ENCODE measurements around the gene NR0B2. TPM values are rescaled to one million over a fixed set of nuclear protein-coding genes. Genes with fewer than 3 reads are reported as not detected.

NR0B2 gene
- total and polyA plus RNA-seq, 2 of the 13 experiments (the other 11 are each of a cell fraction or from before 2014, with no cell fraction given) = 72.5 to 133 TPM

GRCh38 chr1:26921540-26922430, 8.0 kb upstream of the NR0B2 start, which contains the start of gene NUDC (continued):
- TF ChIP-seq ATF7 (IDR thresholded peaks at IDR 0.05) (no peak), ATF7 (CRISPR knock-in tag; IDR thresholded peaks at IDR 0.05) (no peak), ZNF782 (CRISPR knock-in tag; IDR thresholded peaks at IDR 0.05; ENCODE audit: borderline replicate concordance) (peak; percentile 71), CREB1 (IDR thresholded peaks at IDR 0.05) (peak; percentile 72; the same call in 1 of the 2 replicates), CREB1 (CRISPR knock-in tag; IDR thresholded peaks at IDR 0.05) (peak; percentile 95), ZNF572 (CRISPR knock-in tag; IDR thresholded peaks at IDR 0.05) (no peak), ZSCAN9 (CRISPR knock-in tag; IDR thresholded peaks at IDR 0.05; ENCODE audit: borderline replicate concordance) (no peak), DMAP1 (CRISPR knock-in tag; IDR thresholded peaks at IDR 0.05) (peak; percentile 87; the same call in 1 of the 2 replicates), TBL1XR1 (IDR thresholded peaks at IDR 0.05; ENCODE audit: borderline replicate concordance, low read length, partially characterized antibody) (no peak), PREB (CRISPR knock-in tag; IDR thresholded peaks at IDR 0.05) (no peak), KLF11 (CRISPR knock-in tag; IDR thresholded peaks at IDR 0.05) (no peak; the same call in 1 of the 2 replicates), ZNF343 (CRISPR knock-in tag; IDR thresholded peaks at IDR 0.05) (peak; percentile 71; the same call in 1 of the 2 replicates), RBAK (CRISPR knock-in tag; IDR thresholded peaks at IDR 0.05) (no peak), ZNF136 (CRISPR knock-in tag; IDR thresholded peaks at IDR 0.05; ENCODE audit: low read depth) (peak; percentile 79; the same call in 1 of the 2 replicates), PHB2 (IDR thresholded peaks at IDR 0.05; ENCODE audit: partially characterized antibody) (no peak), PHF8 (CRISPR knock-in tag; IDR thresholded peaks at IDR 0.05) (peak; percentile 91), SIX1 (CRISPR knock-in tag; IDR thresholded peaks at IDR 0.05; ENCODE audit: borderline replicate concordance) (no peak), ZNF644 (CRISPR knock-in tag; IDR thresholded peaks at IDR 0.05; ENCODE audit: low read depth) (no peak), MED8 (CRISPR knock-in tag; IDR thresholded peaks at IDR 0.05; ENCODE audit: insufficient replicate concordance) (peak; percentile 63), HNRNPL (IDR thresholded peaks at IDR 0.05; ENCODE audit: low read depth, low read length) (no peak), TFDP2 (CRISPR knock-in tag; IDR thresholded peaks at IDR 0.05) (peak; percentile 87), NFKB2 (CRISPR knock-in tag; IDR thresholded peaks at IDR 0.05; ENCODE audit: borderline replicate concordance) (peak; percentile 82; the same call in 1 of the 2 replicates)
- TF ChIP-seq, protein P1, sequence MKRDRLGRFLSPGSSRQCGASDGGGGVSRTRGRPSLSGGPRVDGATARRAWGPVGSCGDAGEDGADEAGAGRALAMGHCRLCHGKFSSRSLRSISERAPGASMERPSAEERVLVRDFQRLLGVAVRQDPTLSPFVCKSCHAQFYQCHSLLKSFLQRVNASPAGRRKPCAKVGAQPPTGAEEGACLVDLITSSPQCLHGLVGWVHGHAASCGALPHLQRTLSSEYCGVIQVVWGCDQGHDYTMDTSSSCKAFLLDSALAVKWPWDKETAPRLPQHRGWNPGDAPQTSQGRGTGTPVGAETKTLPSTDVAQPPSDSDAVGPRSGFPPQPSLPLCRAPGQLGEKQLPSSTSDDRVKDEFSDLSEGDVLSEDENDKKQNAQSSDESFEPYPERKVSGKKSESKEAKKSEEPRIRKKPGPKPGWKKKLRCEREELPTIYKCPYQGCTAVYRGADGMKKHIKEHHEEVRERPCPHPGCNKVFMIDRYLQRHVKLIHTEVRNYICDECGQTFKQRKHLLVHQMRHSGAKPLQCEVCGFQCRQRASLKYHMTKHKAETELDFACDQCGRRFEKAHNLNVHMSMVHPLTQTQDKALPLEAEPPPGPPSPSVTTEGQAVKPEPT (CRISPR knock-in tag; IDR thresholded peaks at IDR 0.05; ENCODE audit: low read depth) = no peak
- TF ChIP-seq, protein P2, sequence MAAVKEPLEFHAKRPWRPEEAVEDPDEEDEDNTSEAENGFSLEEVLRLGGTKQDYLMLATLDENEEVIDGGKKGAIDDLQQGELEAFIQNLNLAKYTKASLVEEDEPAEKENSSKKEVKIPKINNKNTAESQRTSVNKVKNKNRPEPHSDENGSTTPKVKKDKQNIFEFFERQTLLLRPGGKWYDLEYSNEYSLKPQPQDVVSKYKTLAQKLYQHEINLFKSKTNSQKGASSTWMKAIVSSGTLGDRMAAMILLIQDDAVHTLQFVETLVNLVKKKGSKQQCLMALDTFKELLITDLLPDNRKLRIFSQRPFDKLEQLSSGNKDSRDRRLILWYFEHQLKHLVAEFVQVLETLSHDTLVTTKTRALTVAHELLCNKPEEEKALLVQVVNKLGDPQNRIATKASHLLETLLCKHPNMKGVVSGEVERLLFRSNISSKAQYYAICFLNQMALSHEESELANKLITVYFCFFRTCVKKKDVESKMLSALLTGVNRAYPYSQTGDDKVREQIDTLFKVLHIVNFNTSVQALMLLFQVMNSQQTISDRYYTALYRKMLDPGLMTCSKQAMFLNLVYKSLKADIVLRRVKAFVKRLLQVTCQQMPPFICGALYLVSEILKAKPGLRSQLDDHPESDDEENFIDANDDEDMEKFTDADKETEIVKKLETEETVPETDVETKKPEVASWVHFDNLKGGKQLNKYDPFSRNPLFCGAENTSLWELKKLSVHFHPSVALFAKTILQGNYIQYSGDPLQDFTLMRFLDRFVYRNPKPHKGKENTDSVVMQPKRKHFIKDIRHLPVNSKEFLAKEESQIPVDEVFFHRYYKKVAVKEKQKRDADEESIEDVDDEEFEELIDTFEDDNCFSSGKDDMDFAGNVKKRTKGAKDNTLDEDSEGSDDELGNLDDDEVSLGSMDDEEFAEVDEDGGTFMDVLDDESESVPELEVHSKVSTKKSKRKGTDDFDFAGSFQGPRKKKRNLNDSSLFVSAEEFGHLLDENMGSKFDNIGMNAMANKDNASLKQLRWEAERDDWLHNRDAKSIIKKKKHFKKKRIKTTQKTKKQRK (IDR thresholded peaks at IDR 0.05; ENCODE audit: low read length) = no peak

Measured in HepG2 (cell line).